ENCODE data around the gene RNU6-8.

RNU6-8 gene

GRCh38 chr14:32202998-32203882, at the start of gene RNU6-8:
TSS of gene RNU6-8 (minus strand) at chr14:32203269.
- DNase-seq = peak; percentile 73

- no peak for DNase-seq
These were observed 49.1 kb upstream of the RNU6-8 start for GRCh38 chr14:32252030-32252670.

GRCh38 chr14:32251530-32251929, 48.5 kb upstream of the RNU6-8 start:
- DNase-seq = no peak

DNA sequence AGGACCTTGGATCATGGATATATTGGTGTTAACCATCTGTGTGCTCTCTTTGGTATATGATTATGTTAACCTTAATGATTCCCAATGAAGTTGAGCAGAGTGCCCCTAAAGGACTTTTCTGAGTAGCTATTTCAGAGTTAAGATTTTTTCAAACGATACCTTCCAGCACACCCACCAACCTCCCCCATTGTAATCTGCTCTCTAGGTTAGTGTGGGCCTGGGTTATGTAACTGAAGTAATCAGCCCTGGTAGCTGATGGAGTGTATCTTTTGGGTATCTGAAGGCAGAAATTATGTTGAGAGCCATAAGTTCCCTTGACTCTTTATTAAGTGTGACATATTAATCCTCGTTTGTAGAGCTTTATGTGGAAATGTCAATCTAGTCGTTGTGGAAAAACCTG, 47.6 kb upstream of the RNU6-8 start:
- DNase-seq = no peak

DNA sequence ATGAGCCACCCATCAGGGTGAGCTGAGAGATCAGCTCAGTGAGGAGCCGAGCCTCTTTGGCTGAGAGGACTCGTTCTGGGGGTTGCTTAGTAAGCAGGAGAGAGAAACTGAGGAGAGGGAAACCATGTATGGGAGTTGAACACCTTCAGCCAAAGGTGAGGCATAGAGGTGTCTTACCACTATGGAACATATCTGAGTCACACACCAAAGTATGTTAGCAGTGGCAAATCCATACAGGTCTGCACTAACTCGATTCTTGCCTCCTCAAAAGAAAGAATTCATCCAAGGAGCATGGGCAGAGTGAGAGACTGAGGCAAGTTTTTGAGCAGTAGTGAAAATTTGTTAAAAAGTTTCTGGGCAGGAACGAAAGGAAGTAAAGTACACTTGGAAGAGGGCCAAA, 46.7 kb upstream of the RNU6-8 start:
- no peak for DNase-seq

GRCh38 chr14:32249371-32249770, 46.3 kb upstream of the RNU6-8 start:
- DNase-seq = no peak

- DNase-seq = no peak
These were observed 43.7 kb upstream of the RNU6-8 start for GRCh38 chr14:32246751-32247150.

DNA sequence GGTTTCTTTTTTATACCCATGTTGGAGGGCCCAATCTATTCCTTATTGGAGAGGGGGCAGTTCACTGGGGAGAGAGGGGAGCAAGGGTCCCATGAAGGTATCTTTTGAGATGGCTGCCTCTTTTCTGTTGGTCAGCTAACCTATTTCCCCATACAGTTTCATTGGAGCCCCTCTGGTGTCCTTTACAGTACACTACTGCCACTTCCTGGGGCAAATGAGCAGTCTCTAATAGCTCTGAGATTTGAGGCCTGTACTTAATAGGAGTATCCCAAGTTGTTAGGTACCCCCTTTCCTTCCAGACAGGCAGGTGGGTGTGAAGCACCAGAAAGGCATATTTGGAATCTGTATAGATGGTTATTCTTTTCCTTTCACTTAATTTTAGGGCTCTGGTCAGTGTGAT, 41.3 kb upstream of the RNU6-8 start:
- no peak for DNase-seq

- no peak for DNase-seq
These were observed 30.2 kb upstream of the RNU6-8 start for GRCh38 chr14:32233260-32233659.

DNA sequence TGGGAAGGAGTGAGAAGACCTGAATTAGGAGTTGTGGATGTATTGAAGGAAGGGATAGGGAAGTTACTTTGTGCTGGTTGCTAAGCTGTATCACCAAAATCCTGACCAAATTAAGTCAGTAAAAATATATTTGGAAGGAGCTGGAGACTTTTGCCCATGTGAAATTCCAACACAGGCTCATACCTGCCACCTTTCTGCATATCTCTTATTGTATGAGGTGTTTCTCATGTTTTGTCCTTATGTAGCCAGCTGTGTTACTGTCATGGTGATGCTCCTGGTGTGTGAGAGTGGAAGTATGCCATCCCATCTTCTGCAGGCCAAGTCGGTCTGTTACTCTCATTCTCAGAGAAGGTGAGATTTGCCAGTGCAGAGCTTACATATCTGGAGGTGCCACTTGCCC, 29.4 kb upstream of the RNU6-8 start:
- no peak for DNase-seq

GRCh38 chr14:32230695-32231280, 27.7 kb upstream of the RNU6-8 start:
- DNase-seq = no peak

DNA sequence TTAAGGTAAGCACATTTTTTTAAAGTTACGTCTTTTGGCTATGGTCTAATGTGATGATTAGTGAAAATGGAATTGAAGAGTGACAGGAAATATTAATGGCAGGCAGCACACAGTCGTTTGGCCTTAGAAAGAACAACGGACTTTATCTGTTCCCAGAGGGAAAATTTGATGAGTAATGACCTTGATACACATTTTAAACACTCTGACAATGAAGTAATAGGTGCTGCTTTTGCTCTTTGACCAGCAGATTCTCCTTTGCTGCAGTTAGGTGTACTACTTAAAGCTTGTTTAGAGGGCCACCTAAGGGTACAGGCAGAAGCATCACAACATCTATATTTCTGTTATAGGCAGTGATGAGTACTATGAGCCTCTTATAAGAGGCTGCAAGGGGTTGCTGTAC, 27.1 kb upstream of the RNU6-8 start:
- no peak for DNase-seq

GRCh38 chr14:32226056-32226455, 23.0 kb upstream of the RNU6-8 start:
- DNase-seq = no peak

GRCh38 chr14:32225378-32225920, 22.4 kb upstream of the RNU6-8 start:
- DNase-seq = no peak

DNA sequence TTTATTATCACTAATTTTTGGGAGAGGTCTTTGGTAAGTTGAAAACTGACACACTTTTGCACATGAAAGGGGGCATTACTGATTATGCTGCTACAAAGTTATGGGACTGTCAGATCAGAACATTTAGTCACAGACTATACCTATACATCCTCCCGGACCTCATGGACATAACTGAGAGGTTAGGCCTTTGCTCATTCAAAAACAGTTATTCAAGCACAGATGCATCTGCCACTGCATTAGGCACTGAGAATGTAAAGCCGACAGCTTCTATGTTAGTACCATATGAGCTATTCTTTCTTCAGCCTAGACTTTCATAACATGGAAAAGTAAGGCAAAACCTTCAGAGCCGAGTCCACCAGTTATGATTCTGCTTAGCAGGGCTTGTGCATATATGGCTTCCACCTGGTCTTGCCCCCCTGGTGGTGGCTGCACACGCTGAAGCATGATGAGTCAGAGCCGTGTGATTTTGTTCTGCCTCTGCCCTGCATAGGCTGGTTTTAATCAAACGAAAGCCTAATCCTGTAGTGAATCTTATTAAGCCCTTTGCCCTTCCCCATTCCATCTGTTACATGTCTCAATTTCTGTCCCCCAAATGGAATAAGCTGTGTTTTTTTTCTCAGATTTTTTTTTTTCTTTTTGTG, 21.8 kb upstream of the RNU6-8 start:
- DNase-seq = no peak

DNA sequence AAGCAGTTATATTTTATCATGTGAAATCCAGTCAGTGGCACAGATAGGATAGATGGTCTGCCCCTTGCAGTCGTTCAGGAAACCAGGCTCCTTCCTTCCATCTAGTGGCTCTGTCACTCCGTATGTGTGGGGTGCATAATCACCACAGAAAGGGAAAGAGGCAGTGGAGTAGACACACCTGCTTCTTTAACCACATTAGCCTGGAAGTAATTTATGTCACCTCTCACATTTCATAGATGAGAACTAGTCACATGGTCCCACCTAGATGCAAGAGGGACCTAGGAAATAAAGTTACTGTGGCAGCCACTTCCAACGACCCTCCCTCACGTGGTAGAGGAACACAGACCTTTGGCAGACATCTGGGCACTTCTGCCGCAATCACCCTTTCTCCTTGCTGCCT, 14.2 kb upstream of the RNU6-8 start:
- no peak for DNase-seq

DNA sequence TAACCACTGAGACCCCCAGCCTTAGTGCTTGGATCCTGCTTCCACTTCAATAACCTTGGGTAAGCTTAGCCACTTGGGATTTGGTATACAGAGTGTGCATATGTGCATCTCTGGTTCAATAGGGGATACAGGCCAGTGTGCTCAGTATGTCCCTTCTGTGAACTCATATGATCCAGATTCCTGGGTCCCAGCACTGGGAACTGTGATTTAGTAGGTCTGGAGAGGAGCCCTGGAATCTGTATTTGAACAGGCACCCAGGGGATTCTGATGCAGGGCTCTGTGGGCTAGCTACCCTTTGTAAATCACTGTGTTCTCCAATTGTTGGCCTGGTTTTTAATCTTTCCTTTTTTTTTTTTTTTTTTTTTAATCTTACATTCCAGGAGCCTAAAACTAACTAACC, 9.8 kb upstream of the RNU6-8 start:
- DNase-seq = no peak

DNA sequence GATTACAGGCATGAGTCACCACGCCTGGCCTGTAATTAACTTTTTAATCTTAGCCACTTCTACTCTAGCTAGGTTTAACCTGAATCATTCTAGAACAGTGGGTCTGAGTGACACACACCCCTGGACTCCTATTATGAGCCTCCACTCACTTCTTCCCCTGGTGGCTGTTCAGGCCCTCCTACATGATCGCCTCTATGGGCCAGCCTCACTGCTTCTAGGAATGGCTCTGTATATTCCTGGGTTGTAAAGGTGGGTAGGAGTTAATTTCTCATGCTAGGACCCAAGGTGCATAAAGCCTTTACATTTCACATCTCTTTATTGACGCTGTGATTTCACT, 8.0 kb upstream of the RNU6-8 start:
- no peak for DNase-seq

- DNase-seq = no peak
These were observed 6.4 kb upstream of the RNU6-8 start for GRCh38 chr14:32209471-32209870.

- no peak for DNase-seq
These were observed 5.4 kb upstream of the RNU6-8 start for GRCh38 chr14:32208490-32208889.

- DNase-seq = no peak
These were observed 3.5 kb upstream of the RNU6-8 start for GRCh38 chr14:32206552-32206951.

DNA sequence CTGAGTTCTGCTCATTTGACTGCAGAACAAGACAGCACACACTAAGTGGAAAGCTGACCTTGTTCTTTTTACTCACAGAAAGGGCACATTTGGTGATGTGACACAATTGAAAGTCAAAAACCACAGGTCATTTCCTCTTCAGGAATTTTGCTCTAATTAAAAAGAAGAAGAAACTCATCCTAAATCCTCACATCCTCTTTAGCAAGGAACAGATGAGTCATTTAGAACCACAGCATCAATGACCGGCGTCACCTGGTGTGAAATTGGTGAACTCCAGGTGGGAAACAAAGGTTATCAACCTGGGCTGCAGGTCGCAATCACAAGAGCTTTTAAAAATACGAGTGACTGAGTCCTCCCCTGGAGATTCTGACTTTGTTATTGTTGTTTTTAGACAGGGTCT, 2.9 kb upstream of the RNU6-8 start:
- no peak for DNase-seq

- no peak for DNase-seq
These were observed 2.5 kb upstream of the RNU6-8 start for GRCh38 chr14:32205554-32205953.
